GM12874 (cell line): ENCODE data around the gene C5orf34.
A peak's percentile ranks its signal among the peaks of the same experiment; 100 is the strongest.

ENCODE experiments used
- TF ChIP-seq, protein P1 (sequence below): IDR thresholded peaks from 2 replicates; pipeline ENCODE4 v1.5.1; 2011; ENCODE audit warnings: low read depth, mild to moderate bottlenecking, control low read depth, low read length, moderate library complexity; ENCODE audit not compliant: insufficient read depth

The C5orf34 gene

DNA sequence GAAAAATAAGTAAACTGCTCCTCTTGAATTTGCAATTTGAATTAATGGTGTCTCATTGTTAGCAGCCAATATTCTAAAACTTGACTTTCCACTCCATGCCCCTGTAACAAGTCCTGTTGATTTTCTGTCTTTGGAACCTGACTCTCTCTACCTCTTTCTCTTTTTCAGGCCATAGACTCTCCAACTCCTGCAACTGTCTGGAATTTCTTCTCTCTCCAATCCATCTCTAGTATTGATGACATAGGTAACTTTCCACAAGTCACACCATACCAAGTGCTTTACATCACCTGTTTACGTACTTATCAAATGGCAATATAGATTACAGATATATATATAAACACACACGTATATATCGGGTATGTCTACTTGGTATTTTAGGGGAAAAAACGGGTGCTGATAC, 923 bp downstream of the C5orf34 start:
- TF ChIP-seq, protein P1, sequence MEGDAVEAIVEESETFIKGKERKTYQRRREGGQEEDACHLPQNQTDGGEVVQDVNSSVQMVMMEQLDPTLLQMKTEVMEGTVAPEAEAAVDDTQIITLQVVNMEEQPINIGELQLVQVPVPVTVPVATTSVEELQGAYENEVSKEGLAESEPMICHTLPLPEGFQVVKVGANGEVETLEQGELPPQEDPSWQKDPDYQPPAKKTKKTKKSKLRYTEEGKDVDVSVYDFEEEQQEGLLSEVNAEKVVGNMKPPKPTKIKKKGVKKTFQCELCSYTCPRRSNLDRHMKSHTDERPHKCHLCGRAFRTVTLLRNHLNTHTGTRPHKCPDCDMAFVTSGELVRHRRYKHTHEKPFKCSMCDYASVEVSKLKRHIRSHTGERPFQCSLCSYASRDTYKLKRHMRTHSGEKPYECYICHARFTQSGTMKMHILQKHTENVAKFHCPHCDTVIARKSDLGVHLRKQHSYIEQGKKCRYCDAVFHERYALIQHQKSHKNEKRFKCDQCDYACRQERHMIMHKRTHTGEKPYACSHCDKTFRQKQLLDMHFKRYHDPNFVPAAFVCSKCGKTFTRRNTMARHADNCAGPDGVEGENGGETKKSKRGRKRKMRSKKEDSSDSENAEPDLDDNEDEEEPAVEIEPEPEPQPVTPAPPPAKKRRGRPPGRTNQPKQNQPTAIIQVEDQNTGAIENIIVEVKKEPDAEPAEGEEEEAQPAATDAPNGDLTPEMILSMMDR = no peak

DNA sequence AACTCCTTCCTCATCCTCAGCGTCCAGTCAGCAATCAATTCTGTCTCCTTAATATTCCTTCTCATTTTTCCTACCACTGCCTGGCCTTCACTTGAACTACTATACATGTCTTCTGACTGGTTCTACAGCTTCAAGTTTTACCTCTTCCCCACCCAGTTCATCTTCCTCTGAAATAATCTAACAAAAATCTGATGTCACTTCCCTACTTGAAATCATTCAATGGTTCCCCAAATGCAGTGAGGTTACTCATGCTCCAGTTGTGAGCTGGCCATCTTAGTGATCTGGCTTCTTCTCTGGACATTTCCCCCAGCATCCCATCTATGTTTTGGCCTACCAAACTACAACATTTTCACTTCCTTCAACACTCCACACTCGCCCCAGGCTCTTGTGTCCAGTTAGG, 16.4 kb downstream of the C5orf34 start:
- TF ChIP-seq, protein P1 = no peak

DNA sequence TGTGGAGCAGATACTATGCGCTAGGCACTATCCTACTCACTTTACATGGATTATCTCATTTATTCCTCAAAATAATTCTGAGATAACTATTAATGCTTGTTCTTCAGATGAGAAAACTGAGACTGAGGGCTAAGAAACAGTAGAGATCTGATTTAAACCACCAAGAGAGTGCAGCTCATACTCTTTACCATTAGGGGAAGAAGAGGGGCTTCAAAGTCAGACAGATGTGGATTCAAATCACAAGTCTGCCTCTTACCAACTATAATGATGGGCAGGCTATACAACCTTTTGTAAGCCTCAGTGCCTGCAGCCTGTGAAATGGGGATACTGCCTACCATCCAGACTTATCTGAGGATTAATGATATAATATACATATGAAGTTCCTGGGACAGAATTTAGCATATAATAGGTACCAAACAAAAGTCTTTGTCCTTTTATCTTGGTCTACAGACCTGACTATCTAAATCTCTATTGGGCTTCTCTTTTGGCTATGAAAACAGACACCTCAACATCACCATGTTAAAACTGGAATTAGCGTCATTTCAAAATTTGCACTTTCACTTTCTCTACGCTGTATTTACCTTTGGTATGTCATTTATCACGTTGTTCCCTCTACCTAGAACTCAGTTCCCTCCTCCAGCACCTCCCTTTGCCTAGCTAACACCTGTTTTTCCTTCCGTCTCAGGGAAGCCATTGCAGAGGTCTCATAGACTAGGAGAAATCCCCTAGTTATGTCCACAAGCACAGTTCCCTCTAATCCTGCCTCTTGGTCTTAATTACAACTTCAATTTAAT, 17.4 kb downstream of the C5orf34 start:
- TF ChIP-seq, protein P1 = no peak

DNA sequence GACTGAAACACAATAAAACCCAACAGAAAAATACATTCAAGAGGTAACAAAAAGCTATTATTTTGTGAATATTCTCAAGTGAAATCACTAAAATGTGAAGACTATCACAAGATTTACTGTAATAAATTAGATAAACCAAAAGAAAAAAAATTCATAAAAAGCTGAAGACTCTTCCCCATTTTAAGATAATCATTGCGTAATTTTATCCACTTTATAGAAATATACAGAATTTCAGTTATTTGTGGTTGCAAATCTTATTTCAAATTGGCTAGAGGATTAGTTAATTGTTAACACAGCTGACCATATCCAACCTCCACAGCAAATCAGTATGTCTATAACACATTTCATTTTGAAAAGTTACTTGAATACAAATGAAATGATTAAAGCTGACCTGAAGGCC, 23.6 kb downstream of the C5orf34 start:
- TF ChIP-seq, protein P1 = no peak

DNA sequence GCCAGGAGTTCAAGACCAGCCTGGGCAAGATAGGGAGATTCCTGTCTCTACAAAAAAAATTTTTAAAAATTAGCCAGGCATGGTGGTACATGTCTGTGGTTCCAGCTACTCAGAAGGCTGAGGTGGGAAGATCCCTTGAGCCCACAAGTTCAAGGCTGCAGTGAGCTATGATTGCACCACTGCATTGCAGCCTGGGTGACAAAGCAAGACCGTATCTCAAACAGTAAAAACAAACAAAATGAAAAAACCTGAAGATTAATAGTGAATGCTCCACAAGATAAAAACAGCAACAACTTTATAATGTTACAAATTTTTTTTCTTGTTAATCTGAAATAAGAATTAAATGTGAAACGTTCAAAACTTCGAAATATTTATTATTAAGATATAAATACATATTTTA, 28.6 kb downstream of the C5orf34 start:
- TF ChIP-seq, protein P1 = no peak

DNA sequence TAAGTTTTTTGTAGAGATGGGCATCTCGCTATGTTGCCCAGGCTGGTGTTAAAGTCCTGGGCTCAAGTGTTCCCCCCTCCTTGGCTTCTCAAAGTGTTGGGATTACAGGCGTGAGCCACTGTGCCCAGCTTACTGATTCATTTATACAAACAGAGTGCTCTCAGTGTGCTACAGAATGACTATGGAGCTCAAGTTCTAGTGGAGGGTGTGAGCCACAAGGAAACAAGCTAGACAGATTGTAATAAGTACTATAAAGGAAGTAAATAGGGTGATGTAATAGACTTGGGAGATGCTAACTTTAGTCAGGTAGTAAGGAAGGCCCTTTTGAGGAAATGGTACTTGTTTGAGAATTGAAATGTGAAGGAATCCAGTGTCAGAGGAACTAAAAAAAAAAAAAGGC, 29.5 kb downstream of the C5orf34 start:
- TF ChIP-seq, protein P1 = no peak

DNA sequence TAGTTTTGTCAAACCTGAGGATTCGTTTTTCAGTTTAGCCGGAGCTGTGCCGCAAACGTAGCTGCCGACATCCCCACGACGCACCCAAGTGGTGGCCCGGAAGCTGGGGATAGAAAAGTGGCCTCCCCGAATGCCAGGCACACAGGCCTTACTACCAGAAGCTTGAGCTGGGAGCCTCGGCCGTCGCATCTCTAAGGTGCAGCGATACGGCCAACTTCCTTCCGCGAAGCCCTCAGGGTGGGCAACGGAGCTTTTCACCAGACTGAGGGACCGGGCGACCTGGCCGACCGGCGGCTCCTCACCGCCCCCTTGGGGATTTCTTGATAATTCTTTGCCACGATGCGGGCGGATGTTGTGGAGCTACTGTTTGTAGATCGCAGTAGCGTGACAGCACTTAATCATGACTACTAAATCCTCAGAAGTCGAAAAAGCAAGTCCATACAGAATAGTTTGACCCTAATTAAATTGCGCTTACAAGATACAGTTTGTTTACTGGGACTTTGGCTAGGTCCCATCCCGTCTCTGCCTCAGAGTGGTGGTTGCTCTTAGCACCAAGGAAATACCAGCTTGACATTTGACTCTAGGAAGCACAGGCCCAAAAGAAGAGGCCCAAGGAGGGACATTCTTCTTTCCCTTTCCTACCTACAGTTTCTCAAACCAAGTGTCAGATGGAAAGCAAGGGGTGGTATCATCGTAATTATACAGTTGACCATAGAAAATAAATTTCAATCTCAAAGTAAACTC, 30.7 kb downstream of the C5orf34 start:
- TF ChIP-seq, protein P1 = peak; percentile 76
